BE2C (cell line): Measurements from ENCODE around the gene MTERF1.
"Not testable (repeated sequence)": the region's sequence is repeated elsewhere in the genome, so short reads cannot be mapped to it uniquely, and the experiment has no call there.

Experiments used
- DNase-seq: peaks from one replicate; pipeline ENCODE4 v3.0.0-alpha.2; 2020
- H3K27me3 ChIP-seq: fragments of 250-450 bp; sonication (Bioruptor Pico); 2 replicates; pipeline ENCODE4 v1.5.1; 2020; ENCODE audit warnings: mild to moderate bottlenecking
- H3K36me3 ChIP-seq: fragments of 250-450 bp; sonication (Bioruptor Pico); 2 replicates; pipeline ENCODE4 v1.5.1; 2020; ENCODE audit warnings: mild to moderate bottlenecking
- H3K4me1 ChIP-seq: fragments of 250-450 bp; sonication (Bioruptor Pico); 2 replicates; pipeline ENCODE4 v1.5.1; 2020
- H3K4me3 ChIP-seq: 2 replicates; pipeline ENCODE4 v1.5.1; 2011; ENCODE audit warnings: low read depth, low read length
- H3K9me3 ChIP-seq: fragments of 250-450 bp; sonication (Bioruptor Pico); 2 replicates; pipeline ENCODE4 v1.5.1; 2020
- TF ChIP-seq, protein P1 (sequence below): IDR thresholded peaks from 2 replicates; pipeline ENCODE4 v1.5.1; 2012; ENCODE audit warnings: mild to moderate bottlenecking, low read depth, low read length

Gene MTERF1

DNA sequence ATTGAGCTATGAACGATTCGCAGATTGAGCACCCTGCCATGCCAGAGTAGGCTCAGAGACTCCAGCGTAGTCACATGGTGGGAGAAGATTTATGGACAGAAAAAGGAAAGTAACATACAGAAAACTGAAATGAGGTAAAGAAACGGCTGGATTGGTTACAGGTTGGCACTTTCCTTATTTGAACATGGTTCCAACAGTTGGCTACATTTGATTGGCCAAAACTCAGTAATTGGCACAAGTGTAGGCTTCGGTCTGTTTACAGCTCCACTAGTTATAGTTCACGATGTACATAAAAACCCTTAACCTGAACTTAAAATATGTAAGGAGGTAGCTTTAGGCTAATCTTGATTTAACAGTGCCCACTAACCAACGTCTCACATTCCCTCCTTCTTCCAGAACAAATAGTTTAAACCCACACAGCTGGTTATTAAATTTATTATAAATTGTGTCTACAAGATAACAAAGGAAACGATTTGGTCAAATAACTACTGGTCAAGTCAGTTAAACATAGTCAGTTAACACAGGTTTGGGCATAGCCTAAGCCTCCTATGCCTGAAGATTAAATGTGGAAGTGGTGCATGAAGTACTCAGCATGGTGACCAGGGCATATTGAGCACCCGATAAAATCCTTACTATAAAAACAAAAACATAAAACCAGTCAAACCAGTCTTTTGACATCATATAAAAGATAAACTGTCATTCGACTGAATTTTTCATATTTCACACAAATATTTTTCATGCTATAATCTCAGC, 17.9 kb upstream of the MTERF1 start:
- TF ChIP-seq, protein P1, sequence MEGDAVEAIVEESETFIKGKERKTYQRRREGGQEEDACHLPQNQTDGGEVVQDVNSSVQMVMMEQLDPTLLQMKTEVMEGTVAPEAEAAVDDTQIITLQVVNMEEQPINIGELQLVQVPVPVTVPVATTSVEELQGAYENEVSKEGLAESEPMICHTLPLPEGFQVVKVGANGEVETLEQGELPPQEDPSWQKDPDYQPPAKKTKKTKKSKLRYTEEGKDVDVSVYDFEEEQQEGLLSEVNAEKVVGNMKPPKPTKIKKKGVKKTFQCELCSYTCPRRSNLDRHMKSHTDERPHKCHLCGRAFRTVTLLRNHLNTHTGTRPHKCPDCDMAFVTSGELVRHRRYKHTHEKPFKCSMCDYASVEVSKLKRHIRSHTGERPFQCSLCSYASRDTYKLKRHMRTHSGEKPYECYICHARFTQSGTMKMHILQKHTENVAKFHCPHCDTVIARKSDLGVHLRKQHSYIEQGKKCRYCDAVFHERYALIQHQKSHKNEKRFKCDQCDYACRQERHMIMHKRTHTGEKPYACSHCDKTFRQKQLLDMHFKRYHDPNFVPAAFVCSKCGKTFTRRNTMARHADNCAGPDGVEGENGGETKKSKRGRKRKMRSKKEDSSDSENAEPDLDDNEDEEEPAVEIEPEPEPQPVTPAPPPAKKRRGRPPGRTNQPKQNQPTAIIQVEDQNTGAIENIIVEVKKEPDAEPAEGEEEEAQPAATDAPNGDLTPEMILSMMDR = no peak

DNA sequence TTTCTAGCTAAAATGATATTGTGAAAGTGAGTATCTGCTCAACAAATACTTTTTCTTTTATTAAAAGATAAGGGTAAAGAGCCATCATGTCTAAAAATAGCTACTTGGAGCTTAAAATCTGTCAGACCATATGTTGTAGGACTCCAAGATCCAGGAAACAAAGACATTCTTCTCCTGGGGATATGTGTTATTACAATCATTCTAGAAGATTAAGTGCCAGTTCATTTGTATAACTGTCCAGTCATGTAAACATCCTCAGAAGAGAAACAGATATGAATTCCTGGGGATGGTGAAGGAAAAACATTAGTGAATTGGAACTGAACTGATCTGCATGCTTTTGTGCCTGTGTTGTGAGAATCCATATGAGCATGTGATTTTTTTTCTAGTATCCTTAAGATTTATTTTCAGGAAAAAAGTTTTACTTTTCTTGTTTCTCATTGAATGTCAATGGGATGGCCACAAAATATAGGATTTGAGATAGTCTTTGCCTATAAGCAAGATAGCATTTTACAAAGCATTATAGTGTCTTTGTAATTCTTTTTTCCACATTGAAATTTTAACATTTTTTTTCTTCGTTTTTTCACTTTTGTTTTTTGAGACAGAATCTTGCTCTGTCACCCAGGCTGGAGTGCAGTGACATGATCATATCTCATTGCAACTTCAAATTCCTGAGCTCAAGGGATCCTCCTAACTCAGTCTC, 14.4 kb upstream of the MTERF1 start:
- TF ChIP-seq, protein P1 = no peak
- DNase-seq = no peak

More for the DNA sequence above, 17.9 kb upstream of the MTERF1 start:
- Histone ChIP-seq H3K27me3 (peaks cover 6% of the 10 kb centered on the region), H3K36me3 (no peaks in the 10 kb centered on the region), H3K9me3 (no peaks in the 10 kb centered on the region), H3K4me3 (no peak overlapping the region), H3K4me1 (no peaks in the 10 kb centered on the region)
- DNase-seq = no peak

DNA sequence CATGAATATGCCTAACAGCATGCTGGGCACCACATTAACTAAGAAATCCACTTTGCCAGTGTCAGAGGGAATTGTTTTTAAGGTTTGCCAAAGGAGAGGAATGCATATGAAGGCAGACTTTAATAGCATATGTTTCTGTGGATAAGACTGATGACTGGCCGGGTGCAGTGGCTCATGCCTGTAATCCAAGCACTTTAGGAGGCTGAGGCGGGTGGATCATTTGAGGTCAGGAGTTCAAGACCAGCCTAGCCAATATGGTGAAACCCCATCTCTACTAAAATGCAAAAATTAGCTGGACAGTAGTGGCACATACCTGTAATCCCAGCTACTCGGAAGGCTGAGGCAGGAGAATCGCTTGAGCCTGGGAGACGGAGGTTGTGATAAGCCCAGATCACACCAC, 13.2 kb upstream of the MTERF1 start:
- H3K9me3 ChIP-seq, H3K27me3 ChIP-seq, H3K4me1 ChIP-seq, H3K4me3 ChIP-seq, H3K36me3 ChIP-seq, DNase-seq: not testable (repeated sequence)

More for the DNA sequence above, 14.4 kb upstream of the MTERF1 start:
- no peak overlapping the region for H3K4me3 ChIP-seq
- no peaks in the 10 kb centered on the region for H3K36me3 ChIP-seq
- H3K4me1 ChIP-seq = no peaks in the 10 kb centered on the region
- peaks cover 6% of the 10 kb centered on the region for H3K27me3 ChIP-seq
- H3K9me3 ChIP-seq = no peaks in the 10 kb centered on the region

DNA sequence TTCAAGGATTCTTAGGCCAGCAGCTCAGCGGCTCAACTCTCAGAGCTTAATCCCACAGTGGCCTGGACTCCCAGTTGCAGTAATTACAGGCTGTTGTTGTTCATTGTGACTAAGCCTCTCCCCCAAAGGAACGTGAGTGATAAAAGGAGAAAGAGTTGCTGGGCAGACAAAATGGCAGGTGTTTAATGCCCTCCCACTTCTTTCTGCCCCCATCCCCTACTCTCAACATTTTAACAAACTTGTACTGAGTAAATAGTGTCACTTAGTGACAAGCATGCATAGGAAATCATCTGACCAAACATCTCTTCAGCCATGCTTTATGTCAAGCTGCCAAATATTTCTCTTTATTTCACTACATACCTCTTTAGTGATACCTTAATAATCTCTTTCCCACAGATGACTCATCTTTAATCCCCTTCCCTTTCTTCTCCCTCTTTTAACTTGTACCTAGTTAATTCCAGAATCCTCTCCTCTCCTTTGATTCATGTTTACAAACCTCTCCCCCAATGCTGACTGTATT, 12.4 kb upstream of the MTERF1 start:
- H3K36me3 ChIP-seq = no peaks in the 10 kb centered on the region
- H3K9me3 ChIP-seq = no peaks in the 10 kb centered on the region
- TF ChIP-seq, protein P1 = no peak
- no peaks in the 10 kb centered on the region for H3K4me1 ChIP-seq
- no peak for DNase-seq
- peaks cover 6% of the 10 kb centered on the region; the same call in 1 of the 2 replicates for H3K27me3 ChIP-seq
- no peak overlapping the region for H3K4me3 ChIP-seq

DNA sequence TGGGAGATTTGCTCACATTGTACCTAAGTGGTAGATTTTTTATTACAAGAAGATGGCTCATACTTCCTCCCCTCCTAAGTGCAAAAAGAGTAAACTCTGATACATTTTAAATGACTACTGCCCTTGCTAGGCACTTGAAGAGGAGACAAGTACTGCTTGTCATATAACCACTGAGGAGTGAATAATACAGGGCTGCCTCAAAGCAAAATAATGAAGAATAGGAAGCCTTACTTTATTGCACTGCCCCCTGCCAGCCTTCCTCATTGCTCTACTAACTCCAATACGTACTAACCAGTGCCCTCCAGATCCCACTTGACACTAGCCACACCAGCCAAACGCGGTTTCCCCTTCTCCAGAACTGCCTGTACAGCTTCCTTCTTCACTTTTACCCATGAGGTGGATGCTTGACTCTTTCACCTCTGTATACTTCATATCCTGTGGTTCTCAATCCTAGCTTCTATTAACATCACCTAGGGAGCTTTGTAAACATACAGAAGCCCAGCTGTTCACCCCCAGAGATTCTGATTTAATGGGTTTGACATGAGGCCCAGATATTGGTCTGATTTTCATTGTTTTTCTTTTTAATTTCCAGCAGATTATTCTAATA, 11.7 kb upstream of the MTERF1 start:
- peaks cover 6% of the 10 kb centered on the region; the same call in 1 of the 2 replicates for H3K27me3 ChIP-seq
- no peaks in the 10 kb centered on the region for H3K9me3 ChIP-seq
- no peak overlapping the region for H3K4me3 ChIP-seq
- DNase-seq = no peak
- H3K36me3 ChIP-seq = no peaks in the 10 kb centered on the region
- no peaks in the 10 kb centered on the region for H3K4me1 ChIP-seq
- TF ChIP-seq, protein P1 = no peak

DNA sequence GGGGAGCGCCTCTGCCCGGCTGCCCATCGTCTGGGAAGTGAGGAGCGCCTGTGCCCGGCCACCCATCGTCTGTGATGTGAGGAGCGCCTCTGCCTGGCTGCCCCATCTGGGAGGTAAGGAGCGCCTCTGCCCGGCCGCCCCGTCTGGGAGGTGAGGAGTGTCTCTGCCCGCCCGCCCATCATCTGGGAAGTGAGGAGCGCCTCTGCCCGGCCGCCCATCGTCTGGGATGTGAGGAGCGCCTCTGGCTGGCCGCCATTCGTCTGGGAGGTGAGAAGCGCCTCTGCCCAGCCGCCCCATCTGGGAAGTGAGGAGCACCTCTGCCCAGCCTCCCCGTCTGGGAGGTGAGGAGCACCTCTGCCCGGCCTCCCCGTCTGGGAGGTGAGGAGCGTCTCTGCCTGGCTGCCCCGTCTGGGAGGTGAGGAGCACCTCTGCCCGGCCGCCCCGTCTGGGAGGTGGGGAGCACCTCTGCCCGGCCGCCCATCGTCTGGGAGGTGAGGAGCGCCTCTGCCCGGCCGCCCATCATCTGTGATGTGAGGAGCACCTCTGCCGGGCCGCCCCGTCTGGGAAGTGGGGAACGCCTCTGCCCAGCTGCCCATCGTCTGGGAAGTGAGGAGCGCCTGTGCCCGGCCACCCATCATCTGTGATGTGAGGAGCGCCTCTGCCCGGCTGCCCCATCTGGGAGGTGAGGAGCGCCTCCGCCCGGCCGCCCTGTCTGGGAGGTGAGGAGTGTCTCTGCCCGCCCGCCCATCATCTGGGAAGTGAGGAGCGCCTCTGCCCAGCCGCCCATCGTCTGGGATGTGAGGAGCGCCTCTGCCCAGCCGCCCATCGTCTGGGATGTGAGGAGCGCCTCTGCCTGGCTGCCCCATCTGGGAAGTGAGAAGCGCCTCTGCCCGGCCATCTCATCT, 8.0 kb upstream of the MTERF1 start:
- DNase-seq, H3K4me3 ChIP-seq, H3K36me3 ChIP-seq, H3K9me3 ChIP-seq, H3K4me1 ChIP-seq, H3K27me3 ChIP-seq: not testable (repeated sequence)

DNA sequence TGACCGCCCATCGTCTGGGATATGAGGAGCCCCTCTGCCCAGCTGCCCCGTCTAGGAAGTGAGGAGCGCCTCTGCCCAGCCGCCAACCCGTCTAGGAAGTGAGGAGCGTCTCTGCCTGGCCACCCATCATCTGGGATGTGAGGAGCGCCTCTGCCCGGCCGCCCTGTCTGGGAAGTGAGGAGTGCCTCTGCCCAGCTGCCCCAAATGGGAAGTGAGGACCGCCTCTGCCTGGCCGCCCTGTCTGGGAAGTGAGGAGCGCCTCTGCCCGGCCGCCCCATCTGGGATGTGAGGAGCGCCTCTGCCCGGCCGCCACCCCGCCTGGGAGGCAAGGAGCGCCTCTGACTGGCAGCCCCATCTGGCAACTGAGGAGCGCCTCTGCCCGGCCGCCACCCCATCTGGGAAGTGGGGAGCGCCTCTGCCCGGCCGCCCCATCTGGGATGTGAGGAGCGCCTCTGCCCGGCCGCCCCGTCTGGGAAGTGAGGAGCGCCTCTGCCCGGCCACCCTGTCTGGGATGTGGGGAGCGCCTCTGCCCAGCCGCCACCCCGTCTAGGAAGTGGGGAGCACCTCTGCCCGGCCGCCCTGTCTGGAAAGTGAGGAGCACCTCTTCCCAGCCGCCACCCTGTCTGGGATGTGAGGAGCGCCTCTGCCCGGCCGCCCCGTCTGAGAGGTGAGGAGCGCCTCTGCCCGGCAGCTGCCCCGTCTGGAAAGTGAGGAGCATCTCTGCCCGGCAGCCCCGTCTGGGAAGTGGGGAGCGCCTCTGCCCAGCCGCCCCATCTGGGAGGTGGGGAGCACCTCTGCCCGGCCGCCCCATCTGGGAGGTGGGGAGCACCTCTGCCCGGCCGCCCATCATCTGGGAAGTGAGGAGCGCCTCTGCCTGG, 7.1 kb upstream of the MTERF1 start:
- not testable (repeated sequence) for H3K36me3 ChIP-seq, DNase-seq, H3K4me1 ChIP-seq, H3K9me3 ChIP-seq, H3K4me3 ChIP-seq, H3K27me3 ChIP-seq
